Vagina (tissue), 2 donors: ENCODE data around the gene NXPE1.

ENCODE experiments used
- CTCF ChIP-seq, 3 experiments: fragments of 450-650 bp in 2 of 3; fragments of 200-600 bp in 1 of 3; sonication (generic) in 1 of 3; IDR thresholded peaks; one replicate each; pipeline ENCODE4 v1.5.1; 2017 to 2019; ENCODE audit warnings: antibody characterized with exemption in 3 of 3, mild to moderate bottlenecking in 2 of 3, moderate library complexity in 2 of 3
- POLR2A ChIP-seq, 2 donors: fragments of 450-650 bp; IDR thresholded peaks; one replicate each; pipeline ENCODE4 v1.6.1; 2017; ENCODE audit warnings: antibody characterized with exemption in 2 of 2, mild to moderate bottlenecking in 2 of 2, moderate library complexity in 2 of 2

GRCh38 chr11:114587398-114587953, 27.8 kb upstream of the NXPE1 start:
- TF ChIP-seq CTCF (IDR thresholded peaks at IDR 0.05): no peak
- TF ChIP-seq POLR2A (IDR thresholded peaks at IDR 0.05): no peak
